Tibial nerve (tissue), 4 donors: Measurements from ENCODE around the gene TTC33. TPM values are rescaled to one million over a fixed set of nuclear protein-coding genes. Genes with fewer than 3 reads are reported as not detected.
A peak's percentile ranks its signal among the peaks of the same experiment; 100 is the strongest.

Source experiments
- DNase-seq, 2 donors: peaks; one replicate each; pipeline ENCODE4 v3.0.0-alpha.2; 2019; ENCODE audit warnings: low spot score in 2 of 2
- H3K27ac ChIP-seq, 4 donors: fragments of 200-600 bp; sonication (generic) in 3 of 4; one replicate each; pipeline ENCODE4 v1.5.1; 2017 to 2019; ENCODE audit warnings: mild to moderate bottlenecking in 1 of 4
- H3K27me3 ChIP-seq, 2 donors: fragments of 200-600 bp; sonication (generic) in 1 of 2; one replicate each; pipeline versions ENCODE4 v1.5.1 to v1.6.0; 2017 to 2019
- H3K36me3 ChIP-seq, 3 donors: fragments of 200-600 bp; sonication (generic); one replicate each; pipeline ENCODE4 v1.5.1; 2018 to 2019
- H3K4me1 ChIP-seq, 4 donors: fragments of 200-600 bp; sonication (generic) in 3 of 4; one replicate each; pipeline ENCODE4 v1.5.1; 2017 to 2019
- H3K4me3 ChIP-seq, 4 donors: fragments of 200-600 bp; sonication (generic) in 3 of 4; one replicate each; pipeline ENCODE4 v1.5.1; 2017 to 2019; ENCODE audit warnings: mild to moderate bottlenecking in 1 of 4, moderate library complexity in 1 of 4
- H3K9me3 ChIP-seq, 4 donors: fragments of 200-600 bp; sonication (generic) in 3 of 4; one replicate each; pipeline ENCODE4 v1.5.1; 2017 to 2019
- CTCF ChIP-seq, 5 experiments: fragments of 200-600 bp in 3 of 5; fragments of 450-650 bp in 2 of 5; sonication (generic) in 3 of 5; IDR thresholded peaks; one replicate each; pipeline ENCODE4 v1.5.1; 2016 to 2019; ENCODE audit warnings: antibody characterized with exemption in 5 of 5, mild to moderate bottlenecking in 3 of 5, moderate library complexity in 2 of 5
- EP300 ChIP-seq, 2 donors: sonication (generic); formaldehyde crosslinking; IDR thresholded peaks; one replicate each; pipeline ENCODE4 v1.6.1; 2017; ENCODE audit warnings: antibody characterized with exemption in 2 of 2, mild to moderate bottlenecking in 1 of 2
- POLR2A ChIP-seq, 2 donors: fragments of 450-650 bp; IDR thresholded peaks; one replicate each; pipeline ENCODE4 v1.6.1; 2017; ENCODE audit warnings: antibody characterized with exemption in 2 of 2, mild to moderate bottlenecking in 2 of 2, moderate library complexity in 2 of 2
- WGBS, 2 donors: methylation state at CpG; one replicate each; pipeline ENCODE4 v1.1.5; 2018; 5-methylcytosine and 5-hydroxymethylcytosine counted together
- total RNA-seq, 4 donors: library from RNA; depleted of rRNA; stranded (reverse); fragments of >200 nt; gene quantifications; one replicate each; pipeline ENCODE4 v1.1.0, GENCODE V29; 2016

The TTC33 gene
- total RNA-seq, 4 donors from 2014 or later, result 11.4 to 27.1 (median 19.9) TPM

- Histone ChIP-seq H3K4me3 (no peak overlapping the region), H3K9me3 (no peaks in the 10 kb centered on the region), H3K27me3 (no peaks in the 10 kb centered on the region), H3K36me3 (peaks cover 0 to 79% (median 0%) of the 10 kb centered on the region in 3 donors), H3K27ac (no peak overlapping the region), H3K4me1 (peaks cover 0 to 2% (median 0%) of the 10 kb centered on the region in 4 donors)
- 96 to 98% methylated on average over 5 of the region's 5 CpGs for WGBS, 2 donors
- TF ChIP-seq POLR2A (IDR thresholded peaks at IDR 0.05), result no peak
- no peak for TF ChIP-seq EP300 (IDR thresholded peaks at IDR 0.05)
- TF ChIP-seq CTCF (IDR thresholded peaks at IDR 0.05), result no peak
- no peak for DNase-seq
Observed at GRCh38 chr5:40770764-40771163, 15.0 kb upstream of the TTC33 start.

- TF ChIP-seq EP300 (IDR thresholded peaks at IDR 0.05) (no peak), CTCF (IDR thresholded peaks at IDR 0.05) (no peak), POLR2A (IDR thresholded peaks at IDR 0.05) (no peak)
- H3K36me3 ChIP-seq, result peaks cover 4 to 75% (median 6%) of the 10 kb centered on the region in 3 donors
- no peaks in the 10 kb centered on the region for H3K9me3 ChIP-seq
- H3K4me3 ChIP-seq, result no peak overlapping the region
- no peak for DNase-seq
- H3K4me1 ChIP-seq, result no peaks in the 10 kb centered on the region
- H3K27ac ChIP-seq, result no peak overlapping the region
- WGBS, 2 donors, result 75 to 76% methylated on average over 2 of the region's 2 CpGs
- no peaks in the 10 kb centered on the region for H3K27me3 ChIP-seq
Observed at GRCh38 chr5:40762705-40763104, 6.9 kb upstream of the TTC33 start.

- 96 to 99% methylated on average over 2 of the region's 2 CpGs for WGBS, 2 donors
- no peak for DNase-seq
- TF ChIP-seq EP300 (IDR thresholded peaks at IDR 0.05) (no peak), POLR2A (IDR thresholded peaks at IDR 0.05) (no peak), CTCF (IDR thresholded peaks at IDR 0.05) (no peak)
Observed at GRCh38 chr5:40757400-40757799, 1.6 kb upstream of the TTC33 start.

GRCh38 chr5:40755093-40755406, 711 bp downstream of the TTC33 start:
- TF ChIP-seq EP300 (IDR thresholded peaks at IDR 0.05) (peak in 1 of 2 donors; percentile 56), CTCF (IDR thresholded peaks at IDR 0.05) (peak; percentile 39 to 71 (median 62)), POLR2A (IDR thresholded peaks at IDR 0.05) (peak in 1 of 2 donors; percentile 27)
- H3K27ac ChIP-seq, result peak overlapping the region; percentile 83 to 96 (median 92)
- H3K27me3 ChIP-seq, result no peaks in the 10 kb centered on the region
- H3K36me3 ChIP-seq, result peaks cover 0 to 14% (median 0%) of the 10 kb centered on the region in 3 donors
- 1 to 2% methylated on average over 11 of the region's 11 CpGs for WGBS, 2 donors
- no peaks in the 10 kb centered on the region for H3K9me3 ChIP-seq
- peak overlapping the region; percentile 59 to 90 (median 87) for H3K4me3 ChIP-seq
- DNase-seq, result peak; percentile 55 to 76
- H3K4me1 ChIP-seq, result peaks cover 0 to 14% (median 5%) of the 10 kb centered on the region in 4 donors

More at GRCh38 chr5:40757400-40757799, 1.6 kb upstream of the TTC33 start:
- peaks cover 0 to 27% (median 0%) of the 10 kb centered on the region in 3 donors for H3K36me3 ChIP-seq
- H3K4me3 ChIP-seq, result no peak overlapping the region
- no peaks in the 10 kb centered on the region for H3K9me3 ChIP-seq
- no peaks in the 10 kb centered on the region for H3K27me3 ChIP-seq
- H3K27ac ChIP-seq, result no peak overlapping the region
- H3K4me1 ChIP-seq, result peaks cover 0 to 14% (median 5%) of the 10 kb centered on the region in 4 donors

- peak overlapping the region; percentile 59 to 90 (median 87) for H3K4me3 ChIP-seq
- no peak for DNase-seq
- TF ChIP-seq CTCF (IDR thresholded peaks at IDR 0.05), result no peak
- TF ChIP-seq POLR2A (IDR thresholded peaks at IDR 0.05), result no peak
- no peak for TF ChIP-seq EP300 (IDR thresholded peaks at IDR 0.05)
- peak overlapping the region; percentile 83 to 96 (median 92) for H3K27ac ChIP-seq
- H3K27me3 ChIP-seq, result no peaks in the 10 kb centered on the region
- H3K9me3 ChIP-seq, result no peaks in the 10 kb centered on the region
- H3K36me3 ChIP-seq, result peaks cover 0 to 13% (median 0%) of the 10 kb centered on the region in 3 donors
- 6 to 10% methylated on average over 6 of the region's 6 CpGs for WGBS, 2 donors
- peaks cover 0 to 14% (median 5%) of the 10 kb centered on the region in 4 donors for H3K4me1 ChIP-seq
Observed at GRCh38 chr5:40754381-40755092, 1.2 kb downstream of the TTC33 start.
